CD4-positive, alpha-beta T cell treated with Interleukin-4 for 4 hours (primary cell): ENCODE results near the gene EXOC3L4.

Experiments
- DNase-seq: peaks from one replicate; pipeline ENCODE4 v3.0.0-alpha.2; 2020

The EXOC3L4 gene

DNA sequence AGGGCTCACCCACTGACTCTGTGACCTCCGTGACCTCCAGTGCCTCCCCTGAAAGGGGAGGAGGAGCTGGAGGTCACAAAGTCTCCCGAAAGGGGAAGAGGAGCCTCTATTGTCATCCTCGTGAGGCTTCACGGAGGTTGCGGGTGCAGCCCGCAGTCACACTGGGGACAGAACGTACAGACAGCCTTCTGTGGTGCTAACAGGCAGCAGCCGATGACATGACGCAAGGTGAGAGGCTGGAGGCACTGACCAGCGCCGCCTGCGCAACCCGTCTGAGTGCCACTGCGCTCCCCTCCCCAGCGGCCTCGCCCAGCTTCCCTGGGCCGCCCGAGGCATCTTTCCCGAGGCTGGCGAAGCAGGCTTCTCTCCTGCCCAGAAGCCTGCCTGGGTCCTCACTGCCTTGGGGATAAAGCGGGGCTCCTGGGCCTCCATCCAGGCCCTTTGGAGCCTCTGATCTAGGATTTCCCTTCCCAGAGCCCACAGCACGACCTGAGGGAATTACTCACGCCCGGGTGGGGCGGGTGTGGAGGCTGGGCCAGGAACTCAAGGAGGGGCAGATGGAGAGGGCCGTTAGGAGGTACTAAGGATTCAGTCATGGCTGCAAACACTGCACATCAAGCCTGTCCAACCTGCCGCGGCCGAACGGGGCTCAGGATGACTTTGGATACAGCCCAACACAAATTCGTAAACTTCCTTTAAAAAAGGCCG is 22.8 kb upstream of the EXOC3L4 start:
- no peak for DNase-seq

- no peak for DNase-seq
Measured at GRCh38 chr14:103072595-103073366, 21.7 kb upstream of the EXOC3L4 start.

GRCh38 chr14:103073367-103073875 is 21.1 kb upstream of the EXOC3L4 start:
- DNase-seq = no peak

DNA sequence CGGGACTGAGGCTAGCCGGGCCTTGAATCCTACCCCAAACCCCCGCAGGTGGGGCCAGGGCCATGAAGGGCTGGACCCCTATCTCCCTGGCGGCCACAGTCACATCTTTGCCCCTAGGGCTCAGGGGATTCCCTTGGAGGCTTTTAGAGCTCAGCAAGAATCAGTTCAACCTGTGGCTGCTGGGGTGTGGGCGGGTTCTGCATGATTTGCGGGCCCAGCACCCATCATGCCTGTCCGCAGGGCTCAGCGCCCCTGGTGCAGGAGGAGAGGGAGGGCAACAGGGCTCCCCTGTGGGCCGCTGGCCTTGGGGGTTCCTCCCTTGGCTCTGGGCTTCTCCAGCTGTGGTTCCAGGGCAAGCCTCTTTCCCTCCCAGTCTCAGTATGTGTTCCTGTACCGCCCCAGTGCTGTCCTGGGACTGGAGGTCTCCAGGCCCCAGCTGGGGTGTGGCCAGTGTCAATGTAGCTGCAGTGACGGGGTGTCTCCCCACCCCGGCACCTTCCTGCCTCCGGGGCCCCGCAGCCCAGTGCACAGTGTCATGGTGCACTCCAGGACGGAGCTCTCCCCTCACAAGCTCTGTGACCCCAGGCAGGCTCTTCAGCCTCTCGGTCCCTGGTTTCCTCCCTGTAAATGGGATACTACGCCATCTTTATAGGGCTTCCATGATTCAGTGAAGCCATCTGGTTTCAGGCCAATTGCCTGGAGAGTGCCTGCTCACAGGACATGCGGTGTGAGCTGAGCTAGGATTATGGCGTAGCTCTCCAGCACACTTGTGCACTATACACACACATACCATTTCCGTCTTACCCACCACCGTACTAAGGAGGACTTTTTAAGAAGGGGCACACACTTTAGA is 20.4 kb upstream of the EXOC3L4 start:
- no peak for DNase-seq

DNA sequence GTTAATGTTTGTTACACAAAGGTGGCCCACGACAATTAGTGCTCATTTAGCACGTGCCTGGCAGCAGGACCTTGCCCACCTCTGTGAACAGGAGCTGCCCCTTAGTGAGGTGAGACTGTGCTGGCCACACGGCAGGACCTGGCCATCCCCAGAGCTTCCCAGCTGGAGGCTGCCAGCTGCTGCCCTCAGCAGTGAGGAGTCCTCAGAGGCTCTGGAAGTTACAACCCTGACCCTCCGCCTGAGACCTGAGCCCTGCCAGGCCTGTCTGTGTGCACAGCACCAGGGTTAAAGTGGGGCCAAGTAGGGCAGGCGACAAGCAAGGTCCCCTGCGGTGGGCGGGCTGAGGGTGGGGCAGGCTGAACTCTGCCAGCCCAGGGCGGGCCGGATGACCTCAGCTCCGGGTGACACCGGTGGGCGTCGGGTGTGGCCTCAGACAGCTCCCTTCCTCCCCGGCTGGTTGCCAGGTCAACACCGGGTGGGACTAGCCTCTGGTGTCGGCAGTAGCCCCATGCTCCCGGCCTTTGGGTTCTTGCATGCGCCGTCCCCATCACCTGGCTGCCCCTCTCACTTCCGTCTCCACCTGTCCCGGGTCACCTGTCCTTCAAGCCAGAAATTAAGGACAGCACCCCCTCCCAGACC is 19.7 kb upstream of the EXOC3L4 start:
- peak; percentile 2 for DNase-seq

- peak; percentile 76 for DNase-seq
Measured at GRCh38 chr14:103078420-103078749, 16.1 kb upstream of the EXOC3L4 start.

DNA sequence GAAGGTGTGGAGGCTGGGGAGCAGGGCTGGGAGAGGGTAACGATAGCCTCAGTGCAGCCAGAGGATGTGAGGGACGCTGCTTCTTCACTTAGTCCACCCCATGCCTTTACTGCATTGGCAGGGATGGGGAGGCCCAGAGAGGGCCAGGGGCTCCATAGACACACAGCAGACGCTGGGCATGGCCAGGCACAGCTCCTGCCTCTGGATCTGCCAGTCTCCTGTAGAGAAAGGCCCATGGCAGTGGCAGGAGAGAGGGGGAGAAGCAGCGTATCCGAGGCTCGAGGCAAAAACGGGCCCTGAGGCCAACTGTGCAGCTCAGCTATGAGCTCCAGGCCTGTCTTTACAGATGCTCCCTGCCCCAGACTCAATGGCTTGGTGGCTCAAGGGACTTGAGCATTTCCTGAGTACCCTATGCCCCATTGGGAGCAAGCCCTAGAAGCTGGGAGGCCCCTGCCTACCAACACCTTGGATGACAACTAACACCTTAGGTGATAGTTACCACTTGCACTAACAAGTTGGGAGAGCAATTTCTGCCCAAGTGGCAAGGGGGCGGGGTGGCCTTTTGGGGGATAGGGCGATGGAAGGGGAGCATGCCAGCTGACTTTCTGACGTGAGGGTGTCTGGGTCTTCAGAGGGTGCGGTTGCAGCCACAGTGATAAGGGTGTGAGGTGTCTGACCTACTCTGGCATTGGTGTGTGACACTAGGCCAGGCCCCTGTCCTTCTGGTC is 15.5 kb upstream of the EXOC3L4 start:
- DNase-seq = no peak

- DNase-seq = no peak
Measured at GRCh38 chr14:103081951-103082350, 12.6 kb upstream of the EXOC3L4 start.

GRCh38 chr14:103084021-103084919 is 10.3 kb upstream of the EXOC3L4 start, which contains the start of gene LBHD2:
Gene LBHD2, plus strand, starts transcription at chr14:103084210. Its CDS starts 1,803 bp downstream, at chr14:103086013.
- no peak for DNase-seq

GRCh38 chr14:103085106-103086091 is 9.1 kb upstream of the EXOC3L4 start:
- DNase-seq = no peak

DNA sequence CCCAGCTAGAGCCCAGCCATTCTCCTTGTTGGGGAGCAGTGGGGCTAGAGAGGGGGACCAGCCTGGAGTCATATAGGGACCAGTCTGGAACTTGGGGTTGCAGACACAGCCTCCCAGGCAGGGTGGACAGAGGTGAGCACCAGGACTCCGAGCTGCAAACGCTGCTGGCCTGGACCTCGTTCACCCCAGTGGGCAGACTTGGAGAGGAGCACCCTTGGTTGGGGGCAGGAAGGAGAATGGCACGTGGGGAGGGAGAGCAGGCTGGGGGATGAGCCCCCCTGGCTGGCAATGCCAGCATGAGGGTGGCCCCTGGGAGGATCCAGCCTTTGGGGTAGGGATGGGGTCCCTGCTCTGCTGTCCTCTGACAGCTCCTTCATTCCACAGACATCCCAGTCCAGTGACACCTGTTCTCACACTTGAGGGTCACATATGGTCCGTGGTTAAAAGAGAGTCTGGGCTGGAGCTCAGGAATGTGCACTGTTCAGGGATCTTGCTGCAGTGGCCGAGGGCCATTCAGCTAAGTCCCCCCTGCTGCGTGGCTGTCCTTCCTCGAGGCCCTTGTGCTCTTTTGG is 7.7 kb upstream of the EXOC3L4 start:
- DNase-seq = no peak

- DNase-seq = no peak
Measured at GRCh38 chr14:103087343-103087835, 7.1 kb upstream of the EXOC3L4 start.

DNA sequence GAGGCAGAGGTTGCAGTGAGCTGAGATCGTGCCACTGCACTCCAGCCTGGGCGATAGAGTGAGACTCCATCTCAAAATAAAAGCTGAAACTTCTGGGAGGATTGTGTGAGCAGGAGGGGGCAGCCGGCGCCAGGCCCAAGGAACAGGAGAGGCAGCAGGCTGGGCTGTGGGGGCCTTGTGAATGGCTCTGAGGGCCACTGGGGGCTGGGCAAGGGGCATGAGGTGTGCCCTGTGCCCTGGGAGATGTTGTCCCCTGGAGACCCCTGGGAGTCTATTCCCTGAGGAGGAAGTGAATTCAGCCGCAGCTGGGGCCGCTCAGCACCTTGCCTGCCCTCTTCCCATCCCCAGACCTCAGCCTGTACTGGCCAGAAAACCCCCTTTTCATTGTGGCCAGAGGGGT is 5.6 kb upstream of the EXOC3L4 start:
- DNase-seq = no peak

DNA sequence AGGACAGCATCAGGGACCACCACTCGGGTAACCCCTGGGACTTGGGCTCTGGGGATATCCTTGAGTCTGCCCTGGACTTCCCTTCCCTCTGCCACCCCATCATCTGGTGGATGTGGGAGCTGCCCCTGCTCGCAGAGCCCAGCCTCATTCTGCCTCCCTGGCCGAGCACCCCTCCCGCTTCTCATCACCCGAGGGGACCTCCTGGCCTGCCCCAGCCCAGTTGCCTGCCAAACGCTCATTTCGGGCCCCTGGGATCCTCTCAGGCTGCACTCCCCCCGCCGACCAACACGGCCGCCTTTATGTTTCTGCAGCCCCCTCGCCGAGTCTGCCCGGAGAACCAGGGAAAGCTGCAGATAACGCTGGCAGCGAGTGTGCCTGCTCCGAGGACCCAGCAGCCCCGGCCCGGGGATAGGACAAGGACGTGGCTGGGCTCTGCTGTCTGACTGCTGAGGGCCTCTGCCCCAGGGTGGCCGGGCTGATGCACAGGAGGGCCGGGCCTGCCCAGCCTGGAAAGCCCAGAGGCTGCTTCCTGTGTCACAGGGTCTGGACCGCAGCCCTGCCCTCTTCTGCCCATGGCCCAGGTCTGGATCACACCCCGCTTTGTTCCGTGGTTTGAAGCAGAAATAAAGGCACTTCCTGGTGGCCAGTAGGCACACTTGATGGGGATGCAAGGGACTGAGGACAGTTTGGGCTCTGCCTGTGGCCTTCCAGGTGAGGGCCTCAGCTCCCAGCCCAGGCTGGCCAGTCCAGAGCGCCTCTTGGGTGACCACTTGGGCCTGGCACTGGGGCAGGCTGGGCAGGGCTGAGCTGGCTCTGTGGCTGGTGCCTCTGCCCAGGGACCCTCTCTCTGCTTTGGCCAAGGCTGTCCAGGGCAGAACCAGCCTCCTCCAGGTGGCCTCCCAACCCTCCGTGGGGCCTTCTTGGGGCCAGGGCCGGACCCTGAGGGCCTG is 4.9 kb upstream of the EXOC3L4 start:
- no peak for DNase-seq

GRCh38 chr14:103090481-103091020 is 4.0 kb upstream of the EXOC3L4 start:
- DNase-seq = no peak

- DNase-seq = peak; percentile 62
Measured at GRCh38 chr14:103091041-103091882, 3.3 kb upstream of the EXOC3L4 start.

DNA sequence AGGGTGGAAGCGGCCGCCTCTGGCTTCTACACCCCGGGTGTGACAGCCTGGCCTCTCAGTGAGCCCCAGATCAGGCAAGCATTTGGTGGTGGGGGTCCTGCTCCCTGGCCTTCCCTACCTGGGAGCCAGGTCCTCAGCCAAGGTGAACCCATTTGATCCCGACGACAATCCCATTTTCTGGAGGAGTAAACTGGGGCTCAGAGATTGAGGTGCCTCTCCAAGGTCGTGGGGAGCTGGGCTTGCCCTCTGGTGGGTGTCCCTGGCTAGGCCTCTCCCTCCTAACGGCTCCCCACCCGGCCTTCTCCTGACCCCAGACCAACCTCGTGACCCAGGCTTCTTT is 2.7 kb upstream of the EXOC3L4 start:
- no peak for DNase-seq
